Skeletal muscle tissue (tissue), 4 donors: ENCODE measurements around the gene SLC35F5. TPM values are rescaled to one million over a fixed set of nuclear protein-coding genes. Genes with fewer than 3 reads are reported as not detected.

ENCODE experiments used
- H3K27ac ChIP-seq: one replicate; pipeline ENCODE4 v1.7.0; 2013; ENCODE audit warnings: mild to moderate bottlenecking, low read depth, low read length, inconsistent platforms
- H3K27me3 ChIP-seq, 3 donors: one replicate each; pipeline ENCODE4 v1.7.0; 2013; ENCODE audit warnings: low read length in 3 of 3; ENCODE audit not compliant: control insufficient read depth in 3 of 3, insufficient read depth in 3 of 3
- H3K36me3 ChIP-seq, 3 donors: one replicate each; pipeline ENCODE4 v1.7.0; 2013; ENCODE audit warnings: low read length in 3 of 3; ENCODE audit not compliant: control insufficient read depth in 3 of 3, insufficient read depth in 3 of 3
- H3K4me1 ChIP-seq, 3 donors: one replicate each; pipeline ENCODE4 v1.7.0; 2013; ENCODE audit warnings: low read length in 3 of 3, mild to moderate bottlenecking in 3 of 3; ENCODE audit not compliant: control insufficient read depth in 3 of 3, insufficient read depth in 3 of 3
- H3K4me3 ChIP-seq, 3 donors: one replicate each; pipeline ENCODE4 v1.7.0; 2013; ENCODE audit warnings: low read length in 3 of 3
- H3K9ac ChIP-seq, 3 donors: one replicate each; pipeline ENCODE4 v1.7.0; 2013; ENCODE audit warnings: low read length in 3 of 3, mild to moderate bottlenecking in 3 of 3, moderate library complexity in 2 of 3, low read depth in 1 of 3
- H3K9me3 ChIP-seq, 3 donors: one replicate each; pipeline ENCODE4 v1.7.0; 2013; ENCODE audit warnings: low read length in 3 of 3; ENCODE audit not compliant: control insufficient read depth in 3 of 3
- total RNA-seq: library from RNA; depleted of rRNA; stranded (reverse); fragments of >200 nt; gene quantifications from one replicate; pipeline ENCODE4 v1.2.3, GENCODE V29; 2014
- donor health status: Osteomylitis.

SLC35F5 gene
- total RNA-seq = 178 TPM

- Histone ChIP-seq H3K27ac (peak within 1 kb of the TSS; percentile 95), H3K9me3 (no peaks in the 10 kb centered on the region), H3K4me3 (peak within 1 kb of the TSS; percentile 95 to 99 (median 99)), H3K4me1 (peaks cover 9 to 27% (median 11%) of the 10 kb centered on the region in 3 donors), H3K27me3 (no peaks in the 10 kb centered on the region), H3K36me3 (no peaks in the 10 kb centered on the region), H3K9ac (peak within 1 kb of the TSS; percentile 97 to 98 (median 97))
Measured at GRCh38 chr2:113756355-113757137, at the start of gene SLC35F5. SLC35F5 (minus strand) TSS chr2:113756642; CDS start chr2:113756409, 233 bp downstream.

GRCh38 chr2:113799375-113799774 is 42.9 kb upstream of the SLC35F5 start:
- H3K4me1 ChIP-seq = no peaks in the 10 kb centered on the region
- H3K27ac ChIP-seq = no peak overlapping the region
- H3K9me3 ChIP-seq = no peaks in the 10 kb centered on the region
- H3K36me3 ChIP-seq = no peaks in the 10 kb centered on the region
- H3K9ac ChIP-seq = no peak overlapping the region
- H3K4me3 ChIP-seq = no peak overlapping the region
- H3K27me3 ChIP-seq = no peaks in the 10 kb centered on the region

- Histone ChIP-seq H3K4me3 (no peak overlapping the region), H3K27me3 (no peaks in the 10 kb centered on the region), H3K4me1 (no peaks in the 10 kb centered on the region), H3K36me3 (no peaks in the 10 kb centered on the region), H3K9me3 (no peaks in the 10 kb centered on the region), H3K9ac (no peak overlapping the region), H3K27ac (no peak overlapping the region)
Measured at GRCh38 chr2:113797237-113797636, 40.8 kb upstream of the SLC35F5 start.

- H3K27ac ChIP-seq = no peak overlapping the region
Measured at GRCh38 chr2:113796592-113797175, 40.2 kb upstream of the SLC35F5 start.

GRCh38 chr2:113795405-113795920 is 39.0 kb upstream of the SLC35F5 start:
- no peaks in the 10 kb centered on the region for H3K36me3 ChIP-seq
- H3K27ac ChIP-seq = no peak overlapping the region
- H3K9me3 ChIP-seq = no peaks in the 10 kb centered on the region
- H3K27me3 ChIP-seq = no peaks in the 10 kb centered on the region
- no peak overlapping the region for H3K4me3 ChIP-seq
- no peaks in the 10 kb centered on the region for H3K4me1 ChIP-seq
- no peak overlapping the region for H3K9ac ChIP-seq

More at GRCh38 chr2:113796592-113797175, 40.2 kb upstream of the SLC35F5 start:
- Histone ChIP-seq H3K9ac (no peak overlapping the region), H3K4me1 (no peaks in the 10 kb centered on the region), H3K4me3 (no peak overlapping the region), H3K36me3 (no peaks in the 10 kb centered on the region), H3K9me3 (no peaks in the 10 kb centered on the region), H3K27me3 (no peaks in the 10 kb centered on the region)

- Histone ChIP-seq H3K9ac (no peak overlapping the region), H3K9me3 (no peaks in the 10 kb centered on the region), H3K4me1 (no peaks in the 10 kb centered on the region), H3K36me3 (no peaks in the 10 kb centered on the region), H3K27me3 (no peaks in the 10 kb centered on the region), H3K27ac (no peak overlapping the region), H3K4me3 (no peak overlapping the region)
Measured at GRCh38 chr2:113791697-113792590, 35.5 kb upstream of the SLC35F5 start.

GRCh38 chr2:113784823-113785744 is 28.6 kb upstream of the SLC35F5 start:
- peak overlapping the region; percentile 49 for H3K27ac ChIP-seq
- H3K9me3 ChIP-seq = no peaks in the 10 kb centered on the region
- peaks cover 0 to 4% (median 3%) of the 10 kb centered on the region in 3 donors for H3K4me1 ChIP-seq
- no peak overlapping the region for H3K4me3 ChIP-seq
- H3K27me3 ChIP-seq = no peaks in the 10 kb centered on the region
- H3K36me3 ChIP-seq = no peaks in the 10 kb centered on the region
- no peak overlapping the region for H3K9ac ChIP-seq

GRCh38 chr2:113780472-113780871 is 24.0 kb upstream of the SLC35F5 start:
- no peak overlapping the region for H3K4me3 ChIP-seq
- peaks cover 0 to 3% (median under 1%) of the 10 kb centered on the region in 3 donors for H3K4me1 ChIP-seq
- no peaks in the 10 kb centered on the region for H3K27me3 ChIP-seq
- H3K36me3 ChIP-seq = no peaks in the 10 kb centered on the region
- no peak overlapping the region for H3K27ac ChIP-seq
- no peak overlapping the region for H3K9ac ChIP-seq
- no peaks in the 10 kb centered on the region for H3K9me3 ChIP-seq

- H3K36me3 ChIP-seq = no peaks in the 10 kb centered on the region
- H3K9me3 ChIP-seq = no peaks in the 10 kb centered on the region
- no peaks in the 10 kb centered on the region for H3K4me1 ChIP-seq
- H3K4me3 ChIP-seq = no peak overlapping the region
- H3K27me3 ChIP-seq = no peaks in the 10 kb centered on the region
- no peak overlapping the region for H3K27ac ChIP-seq
- no peak overlapping the region for H3K9ac ChIP-seq
Measured at GRCh38 chr2:113777371-113777770, 20.9 kb upstream of the SLC35F5 start.
